HCT116 (cell line): ENCODE data around the gene SLFN14.

Experiments
- ATF3 ChIP-seq: IDR thresholded peaks from 2 replicates; pipeline ENCODE4 v1.6.1; 2012
- EZH2 ChIP-seq: fragments of 200-600 bp; sonication (generic); IDR thresholded peaks from 2 replicates; pipeline ENCODE4 v1.6.1; 2017; ENCODE audit warnings: antibody characterized with exemption, mixed run types
- JUND ChIP-seq: IDR thresholded peaks from 2 replicates; pipeline ENCODE4 v1.6.1; 2012
- POLR2A ChIP-seq: IDR thresholded peaks from 2 replicates; pipeline ENCODE4 v1.7.0; 2011; ENCODE audit warnings: borderline replicate concordance; ENCODE audit not compliant: insufficient read depth, insufficient read length; ENCODE audit errors: extremely low read depth
- POLR2AphosphoS5 ChIP-seq: IDR thresholded peaks from 2 replicates; pipeline ENCODE4 v1.6.1; 2011; ENCODE audit warnings: mild to moderate bottlenecking, low read depth, low read length, moderate library complexity
- REST ChIP-seq: IDR thresholded peaks from 2 replicates; pipeline ENCODE4 v1.6.1; 2012; ENCODE audit warnings: low read depth
- TCF7L2 ChIP-seq: IDR thresholded peaks from 2 replicates; pipeline ENCODE4 v1.7.0; 2011; ENCODE audit warnings: borderline replicate concordance, inconsistent platforms; ENCODE audit not compliant: insufficient read depth, insufficient read length; ENCODE audit errors: extremely low read depth
- YY1 ChIP-seq: IDR thresholded peaks from 2 replicates; pipeline ENCODE4 v1.6.1; 2011; ENCODE audit warnings: low read length, low read depth, moderate library complexity, mild to moderate bottlenecking; ENCODE audit not compliant: insufficient replicate concordance; ENCODE audit errors: extremely low read depth
- ZFX ChIP-seq: fragments of 450-650 bp; IDR thresholded peaks from 2 replicates; pipeline ENCODE4 v1.6.1; 2017
- ZNF274 ChIP-seq: fragments of 200-500 bp; sonication (Bioruptor generic); IDR thresholded peaks from 2 replicates; pipeline ENCODE4 v1.6.1; 2014; ENCODE audit warnings: mild to moderate bottlenecking, low read depth, low read length, inconsistent platforms
- TF ChIP-seq, protein P1 (sequence below), 3 experiments: fragments of 200-600 bp in 1 of 3; sonication (generic) in 1 of 3; IDR thresholded peaks in 2 of 3; conservative IDR thresholded peaks in 1 of 3; 2 replicates each; pipeline ENCODE4 v1.5.1; 2012 to 2017; ENCODE audit warnings: low read depth in 2 of 3, low read length in 2 of 3, antibody characterized with exemption in 1 of 3, borderline replicate concordance in 1 of 3, control low read depth in 1 of 3, mild to moderate bottlenecking in 1 of 3, mixed read lengths in 1 of 3, mixed run types in 1 of 3, moderate library complexity in 1 of 3; ENCODE audit not compliant: insufficient read depth in 1 of 3

DNA sequence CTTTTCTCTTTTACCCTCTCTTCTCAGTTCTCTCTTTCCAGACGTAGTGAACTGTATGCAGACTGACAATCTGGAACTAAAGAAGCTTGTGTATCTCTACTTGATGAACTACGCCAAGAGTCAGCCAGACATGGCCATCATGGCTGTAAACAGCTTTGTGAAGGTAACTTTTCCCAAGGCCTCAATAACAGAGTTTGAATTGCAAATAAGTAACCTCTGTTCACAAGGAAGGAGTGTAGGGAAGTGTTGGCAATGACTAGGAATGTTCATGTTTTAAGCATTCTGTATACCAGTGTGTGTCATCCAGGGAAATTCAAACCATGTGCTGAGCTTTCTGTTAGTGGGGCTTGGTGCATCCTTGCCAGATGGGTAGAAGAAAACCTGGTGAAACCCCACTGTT lies 45.1 kb upstream of the SLFN14 start:
- TF ChIP-seq, protein P1, sequence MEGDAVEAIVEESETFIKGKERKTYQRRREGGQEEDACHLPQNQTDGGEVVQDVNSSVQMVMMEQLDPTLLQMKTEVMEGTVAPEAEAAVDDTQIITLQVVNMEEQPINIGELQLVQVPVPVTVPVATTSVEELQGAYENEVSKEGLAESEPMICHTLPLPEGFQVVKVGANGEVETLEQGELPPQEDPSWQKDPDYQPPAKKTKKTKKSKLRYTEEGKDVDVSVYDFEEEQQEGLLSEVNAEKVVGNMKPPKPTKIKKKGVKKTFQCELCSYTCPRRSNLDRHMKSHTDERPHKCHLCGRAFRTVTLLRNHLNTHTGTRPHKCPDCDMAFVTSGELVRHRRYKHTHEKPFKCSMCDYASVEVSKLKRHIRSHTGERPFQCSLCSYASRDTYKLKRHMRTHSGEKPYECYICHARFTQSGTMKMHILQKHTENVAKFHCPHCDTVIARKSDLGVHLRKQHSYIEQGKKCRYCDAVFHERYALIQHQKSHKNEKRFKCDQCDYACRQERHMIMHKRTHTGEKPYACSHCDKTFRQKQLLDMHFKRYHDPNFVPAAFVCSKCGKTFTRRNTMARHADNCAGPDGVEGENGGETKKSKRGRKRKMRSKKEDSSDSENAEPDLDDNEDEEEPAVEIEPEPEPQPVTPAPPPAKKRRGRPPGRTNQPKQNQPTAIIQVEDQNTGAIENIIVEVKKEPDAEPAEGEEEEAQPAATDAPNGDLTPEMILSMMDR (IDR thresholded peaks at IDR 0.05 in 2 of 3, conservative IDR thresholded peaks at IDR 0.05 in 1 of 3; ENCODE audit: borderline replicate concordance in 1 of 3, insufficient read depth in 1 of 3, low read depth in 2 of 3, low read length in 2 of 3) = no peak
- no peak for TF ChIP-seq TCF7L2
- TF ChIP-seq YY1 = no peak
- TF ChIP-seq POLR2A = no peak
- no peak for TF ChIP-seq ZFX
- no peak for TF ChIP-seq ATF3
- TF ChIP-seq REST = no peak
- no peak for TF ChIP-seq EZH2
- no peak for TF ChIP-seq POLR2AphosphoS5
- TF ChIP-seq ZNF274 = no peak
- TF ChIP-seq JUND = no peak
